Neural cell (in vitro differentiated cells): ENCODE results near the gene CD300LG. TPM values are rescaled to one million over a fixed set of nuclear protein-coding genes. Genes with fewer than 3 reads are reported as not detected.

Experiments used
- H2AFZ ChIP-seq: fragments of 200-600, 300-800 bp; sonication (generic), shearing (Covaris generic); 2 replicates; pipeline ENCODE4 v1.6.0; 2014; ENCODE audit warnings: low read depth, mild to moderate bottlenecking, antibody characterized with exemption, low read length, moderate library complexity
- H3F3A ChIP-seq: fragments of 200-600 bp; shearing (Covaris generic); 2 replicates; pipeline ENCODE4 v1.6.1; 2016; ENCODE audit warnings: mild to moderate bottlenecking, moderate library complexity, mixed read lengths, antibody characterized with exemption, low read length; ENCODE audit not compliant: insufficient read depth, poor library complexity, severe bottlenecking
- H3K27ac ChIP-seq: fragments of 200-600, 300-800 bp; sonication (generic), shearing (Covaris generic); 2 replicates; pipeline ENCODE4 v1.5.1; 2014; ENCODE audit warnings: mild to moderate bottlenecking, low read length, moderate library complexity
- H3K27me3 ChIP-seq: fragments of 300-800, 200-600 bp; sonication (generic), shearing (Covaris generic); 2 replicates; pipeline ENCODE4 v1.6.0; 2014; ENCODE audit warnings: mild to moderate bottlenecking, low read depth, low read length, moderate library complexity; ENCODE audit not compliant: insufficient read depth
- H3K36me3 ChIP-seq: fragments of 300-800, 200-600 bp; sonication (generic), shearing (Covaris generic); 2 replicates; pipeline ENCODE4 v1.5.1; 2014; ENCODE audit warnings: mild to moderate bottlenecking, antibody characterized with exemption, low read length, moderate library complexity; ENCODE audit not compliant: insufficient read depth
- H3K4me2 ChIP-seq: fragments of 300-800, 200-600 bp; sonication (generic), shearing (Covaris generic); 2 replicates; pipeline ENCODE4 v1.6.0; 2014; ENCODE audit warnings: mild to moderate bottlenecking, low read length
- H3K4me3 ChIP-seq: fragments of 300-800, 200-600 bp; sonication (generic), shearing (Covaris generic); 2 replicates; pipeline ENCODE4 v1.5.1; 2014; ENCODE audit warnings: mild to moderate bottlenecking, low read length, moderate library complexity
- H3K79me2 ChIP-seq: fragments of 200-600 bp; shearing (Covaris generic); replicated peaks from 2 replicates; pipeline ENCODE4 v1.6.0; 2014; ENCODE audit warnings: mild to moderate bottlenecking, low read length, moderate library complexity; ENCODE audit not compliant: insufficient read depth
- H3K9ac ChIP-seq: fragments of 300-800, 200-600 bp; sonication (generic), shearing (Covaris generic); 2 replicates; pipeline ENCODE4 v1.6.1; 2016; ENCODE audit warnings: mild to moderate bottlenecking, low read length, mixed read lengths
- H3K9me2 ChIP-seq: fragments of 200-600 bp; shearing (Covaris generic); 2 replicates; pipeline ENCODE4 v1.6.1; 2016; ENCODE audit warnings: mild to moderate bottlenecking, low read length, mixed read lengths; ENCODE audit not compliant: insufficient read depth
- H3K9me3 ChIP-seq: fragments of 200-600, 300-800 bp; sonication (generic), shearing (Covaris generic); 2 replicates; pipeline ENCODE4 v1.6.1; 2016; ENCODE audit warnings: mild to moderate bottlenecking, mixed run types, low read length, moderate library complexity, mixed read lengths
- H4K20me1 ChIP-seq: fragments of 200-600 bp; shearing (Covaris generic); 2 replicates; pipeline ENCODE4 v1.6.1; 2016; ENCODE audit warnings: mild to moderate bottlenecking, mixed run types; ENCODE audit not compliant: insufficient read depth
- CTCF ChIP-seq: fragments of 450-650 bp; IDR thresholded peaks from 2 replicates; pipeline ENCODE4 v1.5.1; 2014; ENCODE audit warnings: antibody characterized with exemption, mild to moderate bottlenecking, moderate library complexity; ENCODE audit not compliant: poor library complexity, severe bottlenecking
- EP300 ChIP-seq: fragments of 450-650 bp; conservative IDR thresholded peaks from 2 replicates; pipeline ENCODE4 v1.6.1; 2014; ENCODE audit warnings: antibody characterized with exemption, mild to moderate bottlenecking, moderate library complexity; ENCODE audit not compliant: poor library complexity, severe bottlenecking
- EZH2 ChIP-seq: fragments of 200-600, 300-800 bp; shearing (Covaris generic), sonication (generic); IDR thresholded peaks from 2 replicates; pipeline ENCODE4 v1.6.1; 2014; ENCODE audit warnings: antibody characterized with exemption, low read length, borderline replicate concordance, mild to moderate bottlenecking; ENCODE audit not compliant: insufficient read depth, poor library complexity, severe bottlenecking
- MXI1 ChIP-seq: fragments of 450-650 bp; conservative IDR thresholded peaks from 2 replicates; pipeline ENCODE4 v1.6.1; 2014; ENCODE audit warnings: antibody characterized with exemption, mild to moderate bottlenecking; ENCODE audit not compliant: poor library complexity, severe bottlenecking
- POLR2AphosphoS5 ChIP-seq: IDR thresholded peaks from 2 replicates; pipeline ENCODE4 v1.6.1; 2012
- RAD21 ChIP-seq: fragments of 450-650 bp; conservative IDR thresholded peaks from 2 replicates; pipeline ENCODE4 v1.6.1; 2014; ENCODE audit warnings: antibody characterized with exemption, mild to moderate bottlenecking, moderate library complexity
- REST ChIP-seq: IDR thresholded peaks from 2 replicates; pipeline ENCODE4 v1.6.1; 2012; ENCODE audit warnings: borderline replicate concordance
- SMC3 ChIP-seq: fragments of 450-650 bp; conservative IDR thresholded peaks from 2 replicates; pipeline ENCODE4 v1.6.1; 2014; ENCODE audit warnings: antibody characterized with exemption, mild to moderate bottlenecking, moderate library complexity; ENCODE audit not compliant: poor library complexity
- TAF1 ChIP-seq: IDR thresholded peaks from 2 replicates; pipeline ENCODE4 v1.6.1; 2012; ENCODE audit warnings: low read depth
- polyA plus RNA-seq: library from polyadenylated mRNA; depleted of rRNA; stranded (reverse); fragments of >200 nt; gene quantifications from 2 replicates; pipeline ENCODE4 v1.2.3, GENCODE V29; 2014

The CD300LG gene
- polyA plus RNA-seq, 1 donor from 2014 or later = not detected

DNA sequence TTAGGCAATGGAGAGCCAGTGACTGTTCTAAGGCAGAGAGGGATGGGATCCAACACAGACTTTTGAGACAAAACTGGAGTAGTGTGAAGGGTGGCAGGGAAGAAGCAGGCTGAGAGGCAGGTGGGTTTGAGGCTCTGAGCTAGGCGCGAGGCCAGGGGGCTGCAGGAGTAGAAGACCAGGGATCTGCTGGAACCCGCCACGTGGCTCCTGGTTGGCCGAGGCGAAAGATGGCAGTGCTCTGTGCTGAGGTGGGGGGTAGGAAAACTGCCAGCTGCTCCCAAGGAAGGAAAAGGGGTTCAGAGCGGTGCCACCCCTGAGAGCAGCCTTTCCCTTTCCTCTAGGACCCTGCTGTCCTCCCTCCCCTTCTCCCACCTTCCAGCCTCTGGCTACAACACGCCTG lies 5.6 kb downstream of the CD300LG start:
- Histone ChIP-seq H3K27me3 (no peaks in the 10 kb centered on the region), H3K9me2 (no peaks in the 10 kb centered on the region), H3K9ac (no peak overlapping the region), H3K4me2 (no peak overlapping the region), H4K20me1 (no peaks in the 10 kb centered on the region), H3K27ac (no peak overlapping the region), H3K4me3 (no peak overlapping the region), H3K79me2 (no peaks in the 10 kb centered on the region), H3F3A (no peaks in the 10 kb centered on the region), H2AFZ (no peak overlapping the region), H3K36me3 (no peaks in the 10 kb centered on the region), H3K9me3 (no peaks in the 10 kb centered on the region)
- TF ChIP-seq CTCF (no peak), TAF1 (no peak), EZH2 (no peak), MXI1 (no peak)

GRCh38 chr17:43853546-43853945 lies 6.6 kb downstream of the CD300LG start:
- H4K20me1 ChIP-seq = no peaks in the 10 kb centered on the region
- no peak overlapping the region for H3K27ac ChIP-seq
- no peaks in the 10 kb centered on the region for H3K9me3 ChIP-seq
- no peaks in the 10 kb centered on the region for H3K36me3 ChIP-seq
- H3K4me2 ChIP-seq = no peak overlapping the region
- H3F3A ChIP-seq = no peaks in the 10 kb centered on the region
- no peaks in the 10 kb centered on the region for H3K9me2 ChIP-seq
- TF ChIP-seq POLR2AphosphoS5 = no peak
- TF ChIP-seq SMC3 = no peak
- no peak overlapping the region for H2AFZ ChIP-seq
- no peak overlapping the region for H3K9ac ChIP-seq
- no peaks in the 10 kb centered on the region for H3K79me2 ChIP-seq
- H3K27me3 ChIP-seq = no peaks in the 10 kb centered on the region
- no peak overlapping the region for H3K4me3 ChIP-seq

- no peaks in the 10 kb centered on the region for H3K9me3 ChIP-seq
- H3K4me3 ChIP-seq = no peak overlapping the region
- H3K4me2 ChIP-seq = no peak overlapping the region
Measured at GRCh38 chr17:43854498-43854897, 7.5 kb downstream of the CD300LG start.

More at GRCh38 chr17:43854498-43854897, 7.5 kb downstream of the CD300LG start:
- Histone ChIP-seq H3K27me3 (no peaks in the 10 kb centered on the region), H3K9me2 (no peaks in the 10 kb centered on the region), H4K20me1 (no peaks in the 10 kb centered on the region), H2AFZ (no peak overlapping the region), H3F3A (no peaks in the 10 kb centered on the region), H3K36me3 (no peaks in the 10 kb centered on the region), H3K27ac (no peak overlapping the region), H3K79me2 (no peaks in the 10 kb centered on the region), H3K9ac (no peak overlapping the region)
- no peak for TF ChIP-seq CTCF
- no peak for TF ChIP-seq SMC3
- no peak for TF ChIP-seq TAF1
- TF ChIP-seq REST = no peak
- no peak for TF ChIP-seq EP300
- no peak for TF ChIP-seq RAD21
- TF ChIP-seq EZH2 = no peak
- no peak for TF ChIP-seq POLR2AphosphoS5
